ENCODE results near the gene ZNF423. TPM values are rescaled to one million over a fixed set of nuclear protein-coding genes. Genes with fewer than 3 reads are reported as not detected.

The ZNF423 gene
- total RNA-seq, 1 experiment from 2014 or later, result 11.1 TPM

- no peak overlapping the region for H3K27ac ChIP-seq (ENCODE audit: low read depth, low read length, poor library complexity, severe bottlenecking)
- peaks cover 9% of the 10 kb centered on the region for H3K4me1 ChIP-seq (ENCODE audit: insufficient read depth, low read length, poor library complexity, severe bottlenecking)
- CTCF ChIA-PET, result no interaction called here
- no TSS peak for BruUV-seq (replicated peaks)
- H3K36me3 ChIP-seq (ENCODE audit: insufficient read depth, low read length, poor library complexity, severe bottlenecking), result no peaks in the 10 kb centered on the region
- H3K27me3 ChIP-seq (replicated peaks; ENCODE audit: insufficient read depth, low read depth, low read length, poor library complexity), result no peaks in the 10 kb centered on the region
- intact Hi-C loops (cut with micrococcal nuclease; ENCODE audit: unreplicated experiment), result no loop called here
- no peak for TF ChIP-seq EZH2 (IDR thresholded peaks at IDR 0.05; ENCODE audit: borderline replicate concordance, low read depth, low read length, poor library complexity, severe bottlenecking)
- no peak for TF ChIP-seq CTCF (conservative IDR thresholded peaks at IDR 0.05; ENCODE audit: low read depth, low read length)
- POLR2A ChIA-PET (ENCODE audit: low non-redundant PET), result no interaction called here
- no peak overlapping the region for H3K4me3 ChIP-seq (ENCODE audit: low read depth, low read length, poor library complexity, severe bottlenecking)
- H3K9me3 ChIP-seq (ENCODE audit: low read depth, low read length, poor library complexity, severe bottlenecking), result no peaks in the 10 kb centered on the region
- DNase-seq (ENCODE audit: low spot score), result no peak
Observed at GRCh38 chr16:49849037-49849753, 6.7 kb downstream of the ZNF423 start.

GRCh38 chr16:49848530-49848929 lies 7.4 kb downstream of the ZNF423 start:
- no peak overlapping the region for H3K4me3 ChIP-seq (ENCODE audit: low read depth, low read length, poor library complexity, severe bottlenecking)
- H3K4me1 ChIP-seq (ENCODE audit: insufficient read depth, low read length, poor library complexity, severe bottlenecking), result peaks cover 8% of the 10 kb centered on the region
- intact Hi-C loops (cut with micrococcal nuclease; ENCODE audit: unreplicated experiment), result no loop called here
- no peaks in the 10 kb centered on the region for H3K9me3 ChIP-seq (ENCODE audit: low read depth, low read length, poor library complexity, severe bottlenecking)
- CTCF ChIA-PET, result no interaction called here
- POLR2A ChIA-PET (ENCODE audit: low non-redundant PET), result no interaction called here
- no peak for TF ChIP-seq EZH2 (IDR thresholded peaks at IDR 0.05; ENCODE audit: borderline replicate concordance, low read depth, low read length, poor library complexity, severe bottlenecking)
- no peak for TF ChIP-seq CTCF (conservative IDR thresholded peaks at IDR 0.05; ENCODE audit: low read depth, low read length)
- no peak for DNase-seq (ENCODE audit: low spot score)
- no TSS peak for BruUV-seq (replicated peaks)
- no peak overlapping the region for H3K27ac ChIP-seq (ENCODE audit: low read depth, low read length, poor library complexity, severe bottlenecking)
- no peaks in the 10 kb centered on the region for H3K27me3 ChIP-seq (replicated peaks; ENCODE audit: insufficient read depth, low read depth, low read length, poor library complexity)
- H3K36me3 ChIP-seq (ENCODE audit: insufficient read depth, low read length, poor library complexity, severe bottlenecking), result no peaks in the 10 kb centered on the region

GRCh38 chr16:49846800-49847199 lies 9.1 kb downstream of the ZNF423 start:
- Histone ChIP-seq H3K4me3 (ENCODE audit: low read depth, low read length, poor library complexity, severe bottlenecking) (no peak overlapping the region), H3K9me3 (ENCODE audit: low read depth, low read length, poor library complexity, severe bottlenecking) (no peaks in the 10 kb centered on the region), H3K27ac (ENCODE audit: low read depth, low read length, poor library complexity, severe bottlenecking) (no peak overlapping the region), H3K36me3 (ENCODE audit: insufficient read depth, low read length, poor library complexity, severe bottlenecking) (no peaks in the 10 kb centered on the region), H3K4me1 (ENCODE audit: insufficient read depth, low read length, poor library complexity, severe bottlenecking) (peaks cover 14% of the 10 kb centered on the region), H3K27me3 (replicated peaks; ENCODE audit: insufficient read depth, low read depth, low read length, poor library complexity) (no peaks in the 10 kb centered on the region)
- intact Hi-C loops (cut with micrococcal nuclease; ENCODE audit: unreplicated experiment), result no loop called here
- DNase-seq (ENCODE audit: low spot score), result no peak
- ChIA-PET POLR2A (ENCODE audit: low non-redundant PET) (interaction anchor here (0.6 kb wide), 1 partner anchor 220 kb away, joined by 3 read pairs; no protein-coding TSS in a partner anchor), CTCF (no interaction called here)
- BruUV-seq (replicated peaks), result no TSS peak
- TF ChIP-seq CTCF (conservative IDR thresholded peaks at IDR 0.05; ENCODE audit: low read depth, low read length) (no peak), EZH2 (IDR thresholded peaks at IDR 0.05; ENCODE audit: borderline replicate concordance, low read depth, low read length, poor library complexity, severe bottlenecking) (no peak)
